IMR-90 (cell line): ENCODE measurements around the gene AKAP1. TPM values are rescaled to one million over a fixed set of nuclear protein-coding genes. Genes with fewer than 3 reads are reported as not detected.

Experiments used
- ATAC-seq: fragments of 200-7000 bp; cut with Tn5 transposase; 2 replicates; pipeline ENCODE4 v1.9.1; 2020; ENCODE audit warnings: low read depth, mild to moderate bottlenecking, moderate library complexity
- BruUV-seq: library from RNA; stranded (reverse); fragments of 400-500 nt; replicated peaks from 2 replicates; lab custom pipeline; 2021; lab: Mats Ljungman, UMichigan
- CTCF ChIA-PET: fragments of 300-600 bp; formaldehyde crosslinking; extraction: SDS; loops from one replicate; lab custom pipeline; 2021; ENCODE audit warnings: antibody characterized with exemption; lab: Yijun Ruan, JAX
- POLR2A ChIA-PET: fragments of 300-600 bp; sonication (Branson Sonifier 250); formaldehyde crosslinking; loops from one replicate; lab custom pipeline; 2022; ENCODE audit warnings: antibody characterized with exemption; ENCODE audit not compliant: unreplicated experiment; lab: Charles Lee
- DNase-seq: peaks from one replicate; pipeline ENCODE4 v3.0.0; 2013
- H2AFZ ChIP-seq: replicated peaks from 2 replicates; pipeline ENCODE3; 2013; ENCODE audit warnings: low read length, mild to moderate bottlenecking; ENCODE audit not compliant: poor library complexity
- H2AK5ac ChIP-seq: 2 replicates; pipeline ENCODE4 v1.6.1; 2013; ENCODE audit warnings: low read depth, low read length, inconsistent platforms
- H2AK9ac ChIP-seq: replicated peaks from 2 replicates; pipeline ENCODE3; 2013; ENCODE audit warnings: mild to moderate bottlenecking, low read depth, low read length, moderate library complexity; ENCODE audit not compliant: poor library complexity
- H2BK120ac ChIP-seq: 2 replicates; pipeline ENCODE4 v1.6.1; 2013; ENCODE audit warnings: low read depth, low read length, inconsistent platforms
- H2BK15ac ChIP-seq: 3 replicates; pipeline ENCODE4 v1.6.1; 2013; ENCODE audit warnings: low read depth, low read length, inconsistent platforms
- H2BK20ac ChIP-seq: 2 replicates; pipeline ENCODE4 v1.6.1; 2013; ENCODE audit warnings: low read depth, mild to moderate bottlenecking, inconsistent platforms, low read length, moderate library complexity
- H2BK5ac ChIP-seq: 2 replicates; pipeline ENCODE4 v1.6.1; 2013; ENCODE audit warnings: mild to moderate bottlenecking, low read depth, low read length, inconsistent platforms; ENCODE audit not compliant: poor library complexity, severe bottlenecking
- H3K14ac ChIP-seq: replicated peaks from 2 replicates; pipeline ENCODE4 v1.6.1; 2013; ENCODE audit warnings: low read depth, low read length, inconsistent platforms
- H3K18ac ChIP-seq: 2 replicates; pipeline ENCODE4 v1.6.1; 2013; ENCODE audit warnings: low read depth, low read length, control low read depth
- H3K23ac ChIP-seq: 2 replicates; pipeline ENCODE4 v1.6.1; 2013; ENCODE audit warnings: low read depth, low read length, inconsistent platforms
- H3K27ac ChIP-seq: 2 replicates; pipeline ENCODE4 v1.5.1; 2013; ENCODE audit warnings: mild to moderate bottlenecking, control low read depth, low read length; ENCODE audit not compliant: insufficient read depth
- H3K27me3 ChIP-seq: 2 replicates; pipeline ENCODE4 v1.6.1; 2013; ENCODE audit warnings: low read length; ENCODE audit not compliant: control insufficient read depth, insufficient read depth
- H3K36me3 ChIP-seq: 2 replicates; pipeline ENCODE4 v1.6.1; 2013; ENCODE audit warnings: low read length, mixed read lengths; ENCODE audit not compliant: control insufficient read depth, insufficient read depth
- H3K4ac ChIP-seq: 2 replicates; pipeline ENCODE4 v1.6.1; 2013; ENCODE audit warnings: low read depth, low read length, inconsistent platforms
- H3K4me1 ChIP-seq: 2 replicates; pipeline ENCODE4 v1.6.1; 2013; ENCODE audit warnings: low read length, mixed read lengths; ENCODE audit not compliant: control insufficient read depth, insufficient read depth
- H3K4me2 ChIP-seq: 2 replicates; pipeline ENCODE4 v1.6.1; 2013; ENCODE audit warnings: low read depth, mild to moderate bottlenecking, control low read depth, low read length, moderate library complexity
- H3K4me3 ChIP-seq: 2 replicates; pipeline ENCODE4 v1.5.1; 2013; ENCODE audit warnings: low read depth, mild to moderate bottlenecking, control low read depth, low read length, moderate library complexity; ENCODE audit not compliant: insufficient read depth
- H3K56ac ChIP-seq: 2 replicates; pipeline ENCODE4 v1.6.1; 2013; ENCODE audit warnings: low read length, inconsistent platforms; ENCODE audit not compliant: insufficient read depth; ENCODE audit errors: extremely low read depth
- H3K79me1 ChIP-seq, 2 experiments: 2 replicates each; pipeline ENCODE4 v1.6.1; 2013; ENCODE audit warnings: low read length in 2 of 2, inconsistent platforms in 1 of 2, low read depth in 1 of 2
- H3K9ac ChIP-seq: 2 replicates; pipeline ENCODE4 v1.6.1; 2013; ENCODE audit warnings: low read depth, low read length, control low read depth
- H3K9me1 ChIP-seq: 2 replicates; pipeline ENCODE4 v1.6.1; 2013; ENCODE audit warnings: low read length, inconsistent platforms; ENCODE audit not compliant: insufficient read depth
- H3K9me3 ChIP-seq: 2 replicates; pipeline ENCODE4 v1.6.1; 2013; ENCODE audit warnings: low read length; ENCODE audit not compliant: control insufficient read depth, insufficient read depth
- H4K20me1 ChIP-seq: 2 replicates; pipeline ENCODE4 v1.6.1; 2013; ENCODE audit warnings: low read length, inconsistent platforms; ENCODE audit not compliant: insufficient read depth
- H4K5ac ChIP-seq: 2 replicates; pipeline ENCODE4 v1.6.1; 2013; ENCODE audit warnings: mild to moderate bottlenecking, low read depth, low read length, control low read depth
- H4K8ac ChIP-seq, 2 experiments: 2 replicates each; pipeline ENCODE4 v1.6.1; 2013; ENCODE audit warnings: low read depth in 2 of 2, low read length in 2 of 2, control low read depth in 1 of 2, inconsistent platforms in 1 of 2
- H4K91ac ChIP-seq: 2 replicates; pipeline ENCODE4 v1.6.1; 2013; ENCODE audit warnings: low read depth, low read length, inconsistent platforms; ENCODE audit not compliant: insufficient read depth
- BHLHE40 ChIP-seq: fragments of 150-350 bp; IDR thresholded peaks from 2 replicates; pipeline ENCODE4 v1.6.1; 2016; ENCODE audit warnings: mild to moderate bottlenecking, low read depth, low read length
- CTCF ChIP-seq: conservative IDR thresholded peaks from 2 replicates; pipeline ENCODE4 v1.5.1; 2012; ENCODE audit warnings: mild to moderate bottlenecking, low read depth, low read length, improper control_type of control experiment
- MAZ ChIP-seq: IDR thresholded peaks from 2 replicates; pipeline ENCODE4 v1.6.1; 2012; ENCODE audit warnings: low read depth, mild to moderate bottlenecking, low read length, improper control_type of control experiment, moderate library complexity, borderline replicate concordance
- NFE2L2 ChIP-seq: fragments of 150-350 bp; IDR thresholded peaks from 2 replicates; pipeline ENCODE4 v1.6.1; 2016; ENCODE audit warnings: low read depth, mild to moderate bottlenecking, low read length
- POLR2A ChIP-seq: IDR thresholded peaks from 2 replicates; pipeline ENCODE4 v1.6.1; 2012; ENCODE audit warnings: mild to moderate bottlenecking, low read depth, low read length
- SMC3 ChIP-seq: fragments of 150-350 bp; IDR thresholded peaks from 2 replicates; pipeline ENCODE4 v1.6.1; 2016; ENCODE audit warnings: low read depth, mild to moderate bottlenecking, antibody characterized with exemption, low read length, moderate library complexity
- WGBS, 2 experiments: methylation state at CpG; one replicate each; pipeline versions ENCODE4 v1.1.5 to v1.1.7; 2013; ENCODE audit warnings: missing lambda C conversion rate in 2 of 2; ENCODE audit not compliant: insufficient read length in 1 of 2; ENCODE audit errors: extremely low coverage in 2 of 2; 5-methylcytosine and 5-hydroxymethylcytosine counted together
- dilution Hi-C: fragments of 300-500 bp; cut with HindIII; formaldehyde crosslinking; loops from one replicate; pipeline ENCODE4 v1.14.3; 2018; ENCODE audit warnings: low sequenced_read_pairs; ENCODE audit not compliant: unreplicated experiment
- in situ Hi-C: fragments of 300-500 bp; cut with MboI; formaldehyde crosslinking; loops from 3 replicates; pipeline ENCODE4 v1.14.3; 2019; ENCODE audit warnings: low sequenced_read_pairs, inconsistent platforms, mixed read lengths
- intact Hi-C: fragments of 100-400 bp; cut with micrococcal nuclease; formaldehyde crosslinking; loops from 2 replicates; pipeline ENCODE4 v1.10.0; 2022
- polyA plus RNA-seq, 3 experiments: library from polyadenylated mRNA; depleted of rRNA; stranded (reverse); fragments of >200 nt; gene quantifications; 2 replicates each; pipeline ENCODE4 v1.2.3, GENCODE V29; 2012; ENCODE audit warnings: low replicate concordance in 1 of 3
- total RNA-seq: library from RNA; depleted of rRNA; stranded (reverse); fragments of >200 nt; gene quantifications from 2 replicates; pipeline ENCODE4 v1.2.3, GENCODE V29; 2012

The AKAP1 gene
- total and polyA plus RNA-seq, 2 of the 4 experiments (the other 2 are of a cell fraction), result 10.2 to 17.4 TPM

DNA sequence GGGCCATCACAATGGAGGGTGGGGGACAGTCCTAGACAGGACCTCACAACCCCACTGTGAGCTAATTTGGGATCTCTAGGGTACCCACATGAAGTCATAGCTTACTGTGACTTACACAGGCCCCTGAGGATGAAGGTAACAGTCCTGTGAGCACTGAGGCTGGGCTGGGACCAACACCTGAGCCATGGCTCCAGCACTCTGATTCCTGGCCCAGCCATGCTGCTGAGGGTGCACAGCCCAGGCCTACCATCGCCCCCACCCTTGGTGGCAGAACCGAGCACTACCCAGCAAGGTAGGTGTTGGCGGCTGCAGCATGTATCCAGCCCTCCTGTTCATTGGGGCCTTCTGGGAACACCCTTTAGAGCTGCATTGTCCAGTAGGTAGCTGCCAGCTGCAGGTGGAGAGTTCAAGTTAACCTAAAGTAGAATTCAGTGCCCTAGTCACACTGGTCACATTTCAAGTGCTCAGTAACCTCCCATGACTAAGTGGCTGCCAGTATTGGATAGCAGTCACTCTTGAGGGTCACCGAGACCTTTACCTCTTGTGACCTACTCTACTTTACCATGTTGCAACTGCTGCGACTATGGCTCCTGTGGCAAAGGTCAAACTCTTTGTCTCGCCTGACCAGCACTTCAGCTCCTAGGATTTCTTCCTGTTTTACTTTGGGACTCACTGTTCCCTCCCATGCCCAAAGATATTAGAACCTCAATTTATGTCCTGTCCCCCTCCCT, 11.6 kb downstream of the AKAP1 start:
- DNase-seq, result no peak
- Histone ChIP-seq H3K14ac (no peak overlapping the region), H3K27ac (no peak overlapping the region), H3K23ac (no peak overlapping the region), H3K9ac (no peak overlapping the region), H2AK5ac (no peak overlapping the region), H3K4me3 (no peak overlapping the region), H2AFZ (no peak overlapping the region), H3K4me1 (peaks cover 1% of the 10 kb centered on the region; the same call in 1 of the 2 replicates), H3K9me3 (no peaks in the 10 kb centered on the region), H4K20me1 (peaks cover 6% of the 10 kb centered on the region), H2AK9ac (no peak overlapping the region), H2BK20ac (no peak overlapping the region), H4K5ac (no peak overlapping the region), H3K27me3 (no peaks in the 10 kb centered on the region), H4K8ac (no peak overlapping the region), H4K91ac (no peak overlapping the region), H3K4me2 (no peak overlapping the region), H3K36me3 (no peaks in the 10 kb centered on the region), H3K56ac (no peak overlapping the region), H2BK15ac (no peak overlapping the region), H3K18ac (no peak overlapping the region), H2BK120ac (no peak overlapping the region), H3K4ac (no peak overlapping the region), H3K9me1 (peaks cover 4% of the 10 kb centered on the region; the same call in 1 of the 2 replicates), H3K79me1 (peaks cover 5 to 19% of the 10 kb centered on the region in 2 experiments; a peak in 2 of 4 replicates), H2BK5ac (no peak overlapping the region)
- in situ Hi-C loops, result no loop called here
- WGBS, 2 experiments, result 100% methylated on average over 2 of the region's 6 CpGs; no CpG with 5 or more reads in 1 of the 2 experiments
- CTCF ChIA-PET, result no interaction called here
- no TSS peak for BruUV-seq
- intact Hi-C loops, result no loop called here
- ATAC-seq, result no peak
- POLR2A ChIA-PET, result no interaction called here
- dilution Hi-C loops, result no loop called here
- TF ChIP-seq CTCF (no peak), BHLHE40 (no peak), MAZ (no peak), NFE2L2 (no peak), POLR2A (no peak), SMC3 (no peak)
